Activated CD4-positive, alpha-beta T cell treated with anti-CD3 and anti-CD28 coated beads, Interleukin-2, Interleukin-4, amounts not matched to agents 100 ng/mL and 50 ng/mL, durations not matched to agents 16 hours and 8 hours (primary cell): ENCODE data around the gene ANKRD10.
"Not testable (repeated sequence)": the region's sequence is repeated elsewhere in the genome, so short reads cannot be mapped to it uniquely, and the experiment has no call there.

Experiments
- DNase-seq: peaks from one replicate; pipeline ENCODE4 v3.0.0-alpha.2; 2020; ENCODE audit warnings: low spot score

The ANKRD10 gene

GRCh38 chr13:110915057-110915873 lies at the start of gene ANKRD10:
ANKRD10 (minus strand) TSS chr13:110915069; CDS start chr13:110914934, 135 bp downstream.
- peak; percentile 97 for DNase-seq

DNA sequence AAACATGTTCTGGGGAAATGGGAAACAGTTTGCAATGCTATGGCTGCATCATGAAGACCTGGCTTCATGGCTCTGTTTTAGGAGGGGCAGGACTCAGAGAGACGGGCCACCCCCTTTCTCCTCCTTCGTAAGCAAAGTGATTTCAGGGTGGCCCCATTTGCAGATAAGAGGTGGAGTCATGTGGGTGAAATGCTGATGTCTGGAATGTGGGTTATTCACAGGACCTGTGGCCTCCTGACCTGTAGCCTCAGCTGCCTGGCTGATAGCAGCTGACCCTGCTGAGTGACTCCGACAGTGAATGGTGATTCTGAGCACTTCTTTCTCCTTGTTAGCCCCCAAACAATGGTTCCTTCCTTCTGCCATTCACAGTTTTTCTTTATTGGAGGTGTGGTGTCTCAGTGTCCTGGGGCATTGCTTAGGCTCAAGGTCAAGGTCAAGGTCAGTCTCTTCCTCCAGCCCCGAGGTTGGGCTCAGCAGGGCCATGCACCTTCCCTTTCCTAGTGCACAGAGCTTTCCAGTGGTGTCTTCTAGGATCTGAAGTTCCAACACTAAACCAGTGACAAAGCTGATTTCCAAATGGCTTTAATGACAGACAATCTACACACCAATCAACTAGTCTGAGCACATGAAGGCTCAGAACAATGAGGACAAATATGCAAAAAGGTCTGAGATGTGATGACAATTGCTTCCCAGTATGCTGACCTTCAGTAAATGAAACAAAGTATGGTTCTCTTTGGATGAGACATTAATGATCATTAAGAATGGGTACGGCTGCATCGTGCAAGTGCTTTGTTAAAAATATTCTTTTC lies 49.6 kb upstream of the ANKRD10 start:
- DNase-seq: no peak

DNA sequence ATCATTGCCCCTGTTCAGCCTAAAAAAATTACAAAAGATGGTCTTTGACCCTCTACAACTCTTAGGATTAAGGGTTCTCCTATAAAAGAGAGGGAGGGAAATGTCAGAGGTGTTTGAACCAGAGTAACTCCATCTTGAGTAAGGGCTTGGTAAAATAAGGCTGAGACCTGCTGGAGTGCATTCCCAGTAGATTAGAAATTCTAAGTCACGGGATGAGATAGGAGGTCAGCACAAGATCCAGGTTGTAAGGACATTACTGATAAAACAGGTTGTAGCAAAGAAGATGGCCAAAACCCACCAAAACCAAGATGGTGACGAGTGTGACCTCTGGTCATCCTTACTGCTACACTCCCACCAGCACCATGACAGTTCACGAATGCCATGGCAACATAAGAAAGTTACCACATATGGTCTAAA lies 48.7 kb upstream of the ANKRD10 start:
- DNase-seq: no peak

- no peak for DNase-seq
These were observed 47.1 kb upstream of the ANKRD10 start for GRCh38 chr13:110961959-110962358.

GRCh38 chr13:110960204-110960603 lies 45.3 kb upstream of the ANKRD10 start:
- DNase-seq: no peak

GRCh38 chr13:110957931-110958330 lies 43.1 kb upstream of the ANKRD10 start:
- no peak for DNase-seq

- DNase-seq: no peak
These were observed 42.5 kb upstream of the ANKRD10 start for GRCh38 chr13:110957181-110957884.

DNA sequence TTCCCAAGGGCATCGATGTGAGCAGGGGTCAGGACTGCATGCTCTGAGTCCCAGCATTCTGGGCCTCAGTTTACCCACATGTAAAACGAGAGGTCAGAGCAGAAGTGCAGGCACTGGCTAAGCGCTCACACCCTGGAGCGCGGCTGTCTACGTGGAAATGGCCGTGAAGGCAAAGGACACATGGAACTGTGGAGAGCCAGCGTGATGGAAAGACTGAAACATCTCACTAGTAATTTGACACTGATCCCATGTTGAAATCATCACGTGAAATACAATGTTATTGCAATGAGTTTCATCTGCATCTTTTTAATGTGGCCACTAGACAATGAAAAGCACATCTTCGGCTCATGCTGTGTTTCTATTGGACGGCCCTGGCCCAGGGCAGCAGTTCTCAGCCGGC lies 41.3 kb upstream of the ANKRD10 start:
- DNase-seq: not testable (repeated sequence)

DNA sequence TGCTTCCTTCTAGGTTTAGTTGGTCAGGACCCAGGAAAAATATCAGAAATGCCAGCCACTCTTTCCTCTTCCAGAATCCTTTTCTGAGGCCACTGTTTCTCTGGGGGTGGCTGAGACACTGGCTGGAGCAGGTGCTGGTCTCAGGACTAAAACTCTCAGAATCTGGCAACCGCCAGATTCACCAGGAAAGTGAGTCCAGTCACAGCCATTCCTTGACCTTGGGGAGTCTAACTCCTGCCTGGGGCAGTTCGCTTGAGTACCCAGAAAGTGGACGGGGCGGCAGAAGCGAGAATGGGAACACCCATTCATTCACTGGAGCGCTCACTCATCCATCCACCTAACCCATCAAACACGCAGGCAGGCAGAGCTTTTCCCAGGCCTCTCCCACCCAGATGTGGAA lies 40.7 kb upstream of the ANKRD10 start:
- DNase-seq: not testable (repeated sequence)

- DNase-seq: peak; percentile 74
These were observed 40.2 kb upstream of the ANKRD10 start for GRCh38 chr13:110955072-110955503.

DNA sequence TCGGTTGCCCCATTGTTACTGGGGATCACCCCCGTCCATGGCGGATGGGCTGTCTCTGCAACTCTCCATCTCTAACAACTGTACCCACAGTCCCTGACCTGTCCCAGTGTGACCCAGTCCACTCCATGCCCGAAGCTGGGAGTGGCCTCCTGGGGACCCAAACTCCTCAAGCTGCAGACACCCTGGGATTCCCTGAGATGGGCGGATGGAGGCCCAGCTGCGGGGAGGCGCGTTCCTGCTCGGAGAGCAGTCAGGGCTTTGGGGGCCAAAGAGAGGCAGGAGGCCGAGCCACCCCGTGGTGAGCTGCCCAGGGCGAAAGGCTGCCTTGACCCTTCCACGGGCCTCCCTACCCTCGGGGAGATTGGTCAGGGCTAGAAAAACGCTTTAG lies 39.7 kb upstream of the ANKRD10 start:
- DNase-seq: not testable (repeated sequence)

DNA sequence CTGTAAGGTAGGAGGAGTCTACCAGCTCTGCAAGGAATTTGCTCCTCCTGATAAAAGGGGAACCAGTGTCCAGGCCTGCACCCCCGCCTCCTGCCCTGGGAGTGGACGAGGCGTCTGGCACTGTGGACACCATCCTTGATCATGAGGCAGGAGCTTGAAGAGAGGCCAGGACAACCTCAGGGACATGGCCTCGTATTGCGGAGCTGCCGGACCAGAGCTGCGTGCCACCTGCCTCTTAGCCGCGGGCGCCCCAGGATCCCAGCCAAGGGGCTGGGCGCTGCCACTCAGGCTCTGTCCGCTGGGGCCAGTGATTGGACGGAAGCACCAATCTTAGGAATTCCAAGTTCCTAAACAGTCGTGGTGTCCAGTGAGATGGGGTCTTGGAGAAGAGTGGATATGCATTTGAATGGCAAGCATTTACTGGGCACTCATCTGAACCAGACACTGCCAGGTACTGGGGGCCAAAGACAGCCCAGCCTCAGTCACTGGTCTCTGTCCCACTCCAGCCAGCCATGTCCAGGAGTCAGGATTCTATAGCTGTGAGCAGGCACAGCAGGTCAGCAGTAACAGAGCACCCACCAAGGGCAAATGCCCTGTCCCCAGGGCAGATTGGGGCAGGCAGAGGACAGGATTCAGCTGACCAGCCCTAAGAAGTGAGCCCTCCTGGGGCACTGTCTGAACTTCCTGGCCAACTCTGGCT lies 39.1 kb upstream of the ANKRD10 start:
- DNase-seq: no peak

- DNase-seq: no peak
These were observed 38.5 kb upstream of the ANKRD10 start for GRCh38 chr13:110953416-110953815.

DNA sequence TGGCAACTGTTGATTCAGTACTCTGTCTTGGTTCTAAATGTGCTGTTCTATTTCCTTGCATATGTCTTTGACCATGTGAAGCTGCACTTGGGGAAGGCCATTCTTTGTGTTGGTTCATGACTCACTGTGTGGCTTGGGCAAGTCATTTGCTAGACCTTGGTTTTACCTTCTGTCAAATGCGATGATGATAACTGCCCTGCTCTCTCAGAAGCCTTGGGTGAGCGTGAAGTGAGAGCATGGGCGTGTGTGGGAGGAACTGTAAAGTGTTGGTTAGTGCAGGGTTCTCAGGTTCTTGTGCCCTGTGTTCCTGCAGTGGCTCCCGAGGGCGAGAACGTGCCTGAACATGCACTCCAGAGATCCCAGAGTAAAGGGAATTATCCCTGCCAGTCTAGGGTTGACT lies 37.3 kb upstream of the ANKRD10 start:
- peak; percentile 50 for DNase-seq

DNA sequence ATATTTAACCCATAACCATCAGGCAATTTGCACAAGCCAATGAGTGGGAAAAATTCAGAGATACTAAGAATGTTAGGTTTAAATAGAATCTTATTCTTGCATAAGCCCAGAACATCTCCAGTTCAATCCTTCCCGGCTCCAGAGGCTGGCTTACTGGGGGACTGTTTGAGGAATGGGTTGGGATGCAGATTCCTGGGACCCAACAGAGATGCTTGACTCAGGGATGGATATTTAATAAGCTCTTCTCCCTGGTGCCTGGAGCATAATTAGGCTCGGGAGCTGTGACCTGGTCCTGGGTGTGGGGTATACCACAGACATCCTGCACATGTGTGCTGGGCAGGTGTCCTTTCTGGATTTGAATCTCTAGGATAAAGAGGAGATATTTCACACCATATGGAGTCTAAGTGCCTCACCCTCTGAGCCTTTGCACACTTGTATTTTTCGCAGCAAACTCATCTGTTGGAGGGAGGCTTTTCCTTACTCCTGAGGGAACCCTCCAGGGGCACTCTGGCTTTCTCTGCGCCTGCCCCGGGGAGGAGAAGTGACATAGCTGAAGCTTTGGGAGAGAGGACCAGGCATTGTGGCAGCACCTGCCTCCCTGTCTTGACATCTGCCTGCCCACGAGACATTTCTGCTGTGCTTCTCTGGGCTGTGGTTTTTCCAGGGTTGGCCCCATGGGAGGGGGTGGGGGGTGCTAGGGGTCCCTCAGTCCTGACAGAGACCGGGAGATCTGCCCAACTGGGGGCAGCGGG lies 36.1 kb upstream of the ANKRD10 start:
- DNase-seq: no peak

DNA sequence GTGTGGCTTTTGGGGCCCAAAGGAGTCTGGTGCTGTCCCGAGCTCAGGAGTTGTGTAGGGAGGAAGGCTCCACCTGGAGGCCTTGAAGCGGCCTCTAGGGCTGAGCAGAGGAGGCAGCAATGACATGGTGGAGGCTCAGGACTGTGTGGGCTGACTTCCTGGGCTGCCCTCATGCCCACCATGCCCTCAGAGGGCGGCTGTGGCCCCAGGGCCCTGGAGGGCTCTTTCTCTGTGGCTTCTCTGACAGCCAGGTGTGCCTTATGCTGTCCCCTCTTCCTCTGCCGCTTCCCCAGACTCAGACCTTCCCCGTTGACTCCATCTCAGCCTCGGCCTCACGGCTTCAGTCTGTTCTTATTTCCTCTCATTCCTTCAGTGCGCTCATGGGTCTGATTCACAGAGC lies 35.5 kb upstream of the ANKRD10 start:
- no peak for DNase-seq

DNA sequence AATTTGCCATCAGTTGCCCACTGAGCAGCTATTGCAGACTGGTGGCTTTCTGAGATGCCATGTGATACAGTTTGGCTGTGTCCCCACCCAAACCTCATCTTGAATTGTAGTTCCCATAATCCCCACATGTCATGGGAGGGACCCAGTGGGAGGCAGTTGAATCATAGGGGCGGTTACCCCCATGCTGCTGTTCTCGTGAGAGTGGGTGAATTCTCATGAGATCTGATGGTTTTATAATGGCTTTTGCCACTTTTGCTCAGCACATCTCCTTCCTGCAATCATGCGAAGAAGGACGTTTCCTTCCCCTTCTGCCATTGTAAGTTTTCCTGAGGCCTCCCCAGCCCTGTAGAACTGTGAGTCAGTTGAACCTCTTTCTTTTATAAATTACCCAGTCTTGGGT lies 34.8 kb upstream of the ANKRD10 start:
- DNase-seq: no peak

GRCh38 chr13:110949116-110949515 lies 34.2 kb upstream of the ANKRD10 start:
- no peak for DNase-seq

GRCh38 chr13:110947338-110947737 lies 32.5 kb upstream of the ANKRD10 start:
- not testable (repeated sequence) for DNase-seq

GRCh38 chr13:110945928-110946570 lies 31.2 kb upstream of the ANKRD10 start:
- no peak for DNase-seq
